Activated T-helper 17 cell treated with anti-CD3 and anti-CD28 coated beads, Interleukin-2, amount 50 U/mL, for 72 hours (primary cell): ENCODE data around the gene FAM210A. TPM values are rescaled to one million over a fixed set of nuclear protein-coding genes. Genes with fewer than 3 reads are reported as not detected.

ENCODE experiments used
- ATAC-seq: fragments of 150-1000 bp; cut with Tn5 transposase; replicated peaks from 2 replicates; pipeline ENCODE4 v1.10.0; 2021; ENCODE audit warnings: mild to moderate bottlenecking, moderate library complexity
- H3K27ac Mint-ChIP-seq: one replicate; pipeline ENCODE4 v1.8.0; 2022; ENCODE audit warnings: mixed read lengths
- H3K27me3 Mint-ChIP-seq: one replicate; pipeline ENCODE4 v1.8.0; 2022; ENCODE audit warnings: mixed read lengths
- H3K36me3 Mint-ChIP-seq: one replicate; pipeline ENCODE4 v1.8.0; 2022; ENCODE audit warnings: low read depth, mild to moderate bottlenecking, mixed read lengths
- H3K4me1 Mint-ChIP-seq: one replicate; pipeline ENCODE4 v1.8.0; 2022; ENCODE audit warnings: mixed read lengths
- H3K4me3 Mint-ChIP-seq: one replicate; pipeline ENCODE4 v1.8.0; 2022; ENCODE audit warnings: mild to moderate bottlenecking, mixed read lengths
- H3K9me3 Mint-ChIP-seq: one replicate; pipeline ENCODE4 v1.8.0; 2022; ENCODE audit warnings: mixed read lengths
- total RNA-seq, 2 donors: library from RNA; stranded (reverse); gene quantifications; one replicate each; pipeline ENCODE4 v1.2.3, GENCODE V29; 2022

Gene FAM210A
- total RNA-seq, 2 donors from 2014 or later: 58.8 to 101 TPM

DNA sequence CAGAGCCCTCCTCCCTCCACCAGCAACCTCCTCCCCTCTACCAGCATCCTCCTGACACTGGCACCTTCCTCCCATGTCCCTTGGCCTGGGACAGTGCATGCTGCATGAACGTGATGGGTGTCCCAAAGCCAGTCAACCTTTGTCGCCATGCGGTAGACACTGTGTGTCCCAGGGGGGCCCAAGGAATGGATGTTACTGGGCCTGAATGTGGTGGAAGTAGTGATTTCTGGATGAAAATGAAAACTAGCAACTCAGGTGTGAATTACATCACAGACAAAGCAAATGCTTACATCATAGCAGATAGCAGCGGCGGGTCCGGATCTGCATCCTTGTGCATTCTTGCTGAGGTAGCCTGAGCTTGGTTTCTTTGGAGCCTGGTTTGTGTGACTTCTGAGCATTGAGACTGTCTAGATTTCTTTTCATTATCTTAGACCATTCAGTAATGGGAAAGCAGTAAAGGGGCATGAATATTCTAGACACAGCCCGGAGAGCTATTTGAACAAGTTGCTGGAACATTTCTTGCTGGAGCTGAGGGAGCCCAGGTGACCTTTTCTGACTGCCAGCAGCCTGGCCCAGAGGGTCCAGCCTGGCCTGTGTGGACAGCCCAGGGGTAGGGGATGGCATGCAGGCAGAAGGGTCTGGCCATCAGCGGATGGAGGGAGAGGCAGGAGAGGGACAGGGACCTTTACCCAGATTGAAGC, 100.4 kb downstream of the FAM210A start:
- Mint-ChIP-seq H3K27me3 (no peaks in the 10 kb centered on the region), H3K4me3 (no peak overlapping the region), H3K36me3 (peaks cover 25% of the 10 kb centered on the region), H3K4me1 (peaks cover 5% of the 10 kb centered on the region), H3K27ac (peak overlapping the region; percentile 68), H3K9me3 (no peaks in the 10 kb centered on the region)
- ATAC-seq: no peak

DNA sequence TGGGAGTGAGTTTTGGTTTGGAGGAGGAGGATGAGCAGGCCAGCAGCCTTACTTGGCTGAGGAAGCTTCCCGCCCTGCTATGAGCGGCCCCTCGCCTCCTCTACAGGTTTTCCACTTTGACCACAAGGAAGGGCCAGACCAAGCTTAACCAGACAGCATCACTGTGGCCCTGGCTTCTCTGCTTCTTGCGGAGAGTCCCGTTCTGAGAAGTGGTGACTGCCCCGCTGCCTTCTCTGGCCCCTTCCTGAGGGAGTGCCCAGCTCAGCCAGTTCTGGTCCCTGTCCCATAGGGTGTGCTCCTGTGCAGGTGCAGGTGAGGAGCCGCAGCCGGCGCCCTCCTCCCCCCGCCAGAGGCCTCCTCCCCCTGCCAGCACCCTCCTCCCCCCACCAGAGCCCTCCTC, 101.0 kb downstream of the FAM210A start:
- no peak for ATAC-seq
- no peaks in the 10 kb centered on the region for H3K27me3 Mint-ChIP-seq
- H3K27ac Mint-ChIP-seq: no peak overlapping the region
- no peak overlapping the region for H3K4me3 Mint-ChIP-seq
- peaks cover 23% of the 10 kb centered on the region for H3K36me3 Mint-ChIP-seq
- H3K9me3 Mint-ChIP-seq: no peaks in the 10 kb centered on the region
- H3K4me1 Mint-ChIP-seq: peaks cover 5% of the 10 kb centered on the region

- Mint-ChIP-seq H3K4me3 (no peak overlapping the region), H3K9me3 (no peaks in the 10 kb centered on the region), H3K27me3 (no peaks in the 10 kb centered on the region), H3K27ac (no peak overlapping the region), H3K4me1 (no peaks in the 10 kb centered on the region), H3K36me3 (peaks cover 17% of the 10 kb centered on the region)
- no peak for ATAC-seq
Observed at GRCh38 chr18:13624563-13625237, 101.7 kb downstream of the FAM210A start.

DNA sequence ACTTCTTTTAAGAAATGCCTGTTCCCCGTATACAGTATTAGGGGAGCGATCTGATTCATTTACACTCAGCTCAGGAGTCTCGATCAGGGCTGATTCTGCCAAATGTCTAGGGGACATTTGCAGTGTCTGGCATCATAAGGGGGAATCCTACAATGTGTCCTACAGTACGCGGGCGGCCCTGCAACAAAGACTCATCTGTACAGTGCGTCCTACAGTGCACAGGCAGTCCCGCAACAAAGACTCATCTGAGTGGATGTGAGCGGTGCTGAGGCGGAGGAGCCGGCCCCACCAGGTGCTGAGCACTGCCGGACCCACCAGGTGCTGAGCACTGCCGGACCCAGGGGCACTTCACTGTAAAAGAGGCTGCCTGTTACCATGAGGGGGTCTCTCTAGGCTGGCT, 102.5 kb downstream of the FAM210A start:
- H3K27me3 Mint-ChIP-seq: no peaks in the 10 kb centered on the region
- peak overlapping the region; percentile 70 for H3K27ac Mint-ChIP-seq
- peaks cover 17% of the 10 kb centered on the region for H3K36me3 Mint-ChIP-seq
- H3K4me3 Mint-ChIP-seq: no peak overlapping the region
- no peaks in the 10 kb centered on the region for H3K4me1 Mint-ChIP-seq
- H3K9me3 Mint-ChIP-seq: no peaks in the 10 kb centered on the region
- ATAC-seq: no peak

DNA sequence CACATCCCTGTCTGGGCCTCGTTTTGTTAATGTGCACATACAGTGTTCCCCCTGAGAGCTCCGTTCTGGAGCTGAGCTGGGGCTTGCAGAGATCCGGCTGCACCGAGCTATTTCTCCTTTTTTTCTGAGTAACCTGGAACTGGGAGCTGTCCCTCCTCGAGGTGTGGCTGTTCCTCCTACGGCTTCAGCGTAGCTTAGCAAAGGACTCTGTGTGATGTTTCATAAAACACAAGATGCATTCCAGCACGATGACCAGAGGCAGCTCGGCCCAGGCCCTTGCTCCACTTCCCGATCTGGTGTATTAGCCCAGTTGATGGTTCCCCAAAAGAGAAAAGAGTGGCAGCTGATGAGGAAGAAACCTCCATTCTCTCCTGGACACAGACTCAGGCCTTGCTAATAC, 103.0 kb downstream of the FAM210A start:
- ATAC-seq: no peak
- H3K36me3 Mint-ChIP-seq: peaks cover 17% of the 10 kb centered on the region

DNA sequence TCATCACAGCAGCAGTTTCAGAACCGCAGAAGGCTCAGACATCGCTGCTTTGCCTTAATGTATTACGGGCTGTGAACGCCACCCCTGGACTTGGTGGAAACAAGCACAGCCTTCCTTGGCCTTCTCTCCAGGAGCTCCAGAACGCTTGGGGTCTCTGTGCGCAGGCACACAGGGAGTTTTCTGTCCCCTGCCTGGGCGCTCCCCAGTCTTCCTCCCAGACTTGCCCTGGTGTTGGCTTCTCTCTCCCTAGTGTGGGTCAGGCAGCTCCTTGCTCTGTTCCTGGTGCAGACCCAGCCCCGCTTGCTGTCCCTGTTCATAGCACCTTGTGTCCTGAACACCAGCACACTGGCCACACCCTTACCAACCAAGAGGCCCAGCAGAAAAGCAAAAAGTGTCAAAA, 103.6 kb downstream of the FAM210A start:
- peaks cover 3% of the 10 kb centered on the region for H3K4me1 Mint-ChIP-seq
- no peaks in the 10 kb centered on the region for H3K9me3 Mint-ChIP-seq
- no peaks in the 10 kb centered on the region for H3K27me3 Mint-ChIP-seq
- H3K27ac Mint-ChIP-seq: no peak overlapping the region
- H3K4me3 Mint-ChIP-seq: no peak overlapping the region
- no peak for ATAC-seq
- H3K36me3 Mint-ChIP-seq: peaks cover 17% of the 10 kb centered on the region

More for the DNA sequence above, 103.0 kb downstream of the FAM210A start:
- Mint-ChIP-seq H3K4me3 (no peak overlapping the region), H3K27ac (peak overlapping the region; percentile 70), H3K27me3 (no peaks in the 10 kb centered on the region), H3K4me1 (no peaks in the 10 kb centered on the region), H3K9me3 (no peaks in the 10 kb centered on the region)

- H3K4me3 Mint-ChIP-seq: no peak overlapping the region
- H3K9me3 Mint-ChIP-seq: no peaks in the 10 kb centered on the region
- no peak overlapping the region for H3K27ac Mint-ChIP-seq
- H3K27me3 Mint-ChIP-seq: no peaks in the 10 kb centered on the region
- ATAC-seq: no peak
- H3K4me1 Mint-ChIP-seq: peaks cover 10% of the 10 kb centered on the region
- H3K36me3 Mint-ChIP-seq: peaks cover 10% of the 10 kb centered on the region
Observed at GRCh38 chr18:13621886-13622619, 104.3 kb downstream of the FAM210A start.

GRCh38 chr18:13621446-13621849, 104.9 kb downstream of the FAM210A start:
- Mint-ChIP-seq H3K4me1 (peaks cover 14% of the 10 kb centered on the region), H3K4me3 (no peak overlapping the region), H3K9me3 (no peaks in the 10 kb centered on the region), H3K27me3 (no peaks in the 10 kb centered on the region), H3K36me3 (peaks cover 9% of the 10 kb centered on the region), H3K27ac (no peak overlapping the region)
- no peak for ATAC-seq

DNA sequence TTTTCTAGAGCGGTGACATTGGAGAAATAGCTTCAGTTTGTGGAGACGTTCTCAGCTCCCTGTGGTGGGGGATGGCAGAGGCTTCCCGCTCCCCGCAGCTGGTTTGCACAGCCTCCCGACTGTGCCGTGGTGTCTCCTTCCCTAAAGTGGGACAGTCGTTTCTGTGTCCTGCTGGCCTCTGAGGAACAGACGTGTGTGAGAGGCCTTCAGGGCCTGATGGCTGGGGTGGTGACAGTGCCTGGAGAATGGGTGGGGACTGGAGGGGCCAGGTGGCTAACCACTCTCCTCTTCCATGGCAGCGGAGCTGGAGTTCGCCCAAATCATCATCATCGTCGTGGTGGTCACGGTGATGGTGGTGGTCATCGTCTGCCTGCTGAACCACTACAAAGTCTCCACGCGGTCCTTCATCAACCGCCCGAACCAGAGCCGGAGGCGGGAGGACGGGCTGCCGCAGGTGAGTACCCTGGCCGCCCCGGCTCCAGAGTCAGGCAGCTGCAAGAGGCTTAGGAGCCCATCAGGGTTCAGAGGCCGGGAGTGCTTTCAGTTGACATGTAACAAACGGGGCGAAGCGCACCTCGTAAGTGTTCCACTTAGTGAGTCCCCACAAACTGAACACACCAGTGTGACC, 105.4 kb downstream of the FAM210A start:
- H3K4me3 Mint-ChIP-seq: no peak overlapping the region
- H3K27me3 Mint-ChIP-seq: no peaks in the 10 kb centered on the region
- peaks cover 19% of the 10 kb centered on the region for H3K4me1 Mint-ChIP-seq
- peaks cover 9% of the 10 kb centered on the region for H3K36me3 Mint-ChIP-seq
- no peak for ATAC-seq
- no peaks in the 10 kb centered on the region for H3K9me3 Mint-ChIP-seq
- no peak overlapping the region for H3K27ac Mint-ChIP-seq

DNA sequence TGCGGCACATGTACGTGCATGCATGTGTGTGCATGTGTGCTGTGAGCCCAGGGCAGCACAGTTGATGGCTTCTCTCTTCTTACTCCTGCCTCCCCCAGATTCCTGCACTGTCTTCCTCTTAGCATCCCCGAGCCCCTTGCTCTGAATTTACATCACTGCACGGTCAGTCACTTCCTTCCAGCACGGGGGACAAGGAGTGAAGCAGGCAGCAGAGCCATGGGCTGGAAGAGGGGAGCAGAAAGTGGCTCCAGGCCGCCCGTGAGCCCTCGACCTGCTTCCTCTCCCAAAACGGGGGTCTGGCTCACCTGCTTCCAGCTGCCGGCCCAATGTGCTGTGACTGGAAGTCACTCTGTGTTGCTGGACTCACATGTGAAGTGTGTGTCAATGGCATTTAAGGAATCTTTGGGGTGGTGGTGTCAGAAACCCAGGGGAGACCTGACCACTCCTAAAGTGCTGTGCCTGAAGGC, 106.1 kb downstream of the FAM210A start:
- no peak for ATAC-seq
- H3K36me3 Mint-ChIP-seq: peaks cover 9% of the 10 kb centered on the region
- no peaks in the 10 kb centered on the region for H3K27me3 Mint-ChIP-seq
- peaks cover 26% of the 10 kb centered on the region for H3K4me1 Mint-ChIP-seq
- H3K27ac Mint-ChIP-seq: no peak overlapping the region
- no peaks in the 10 kb centered on the region for H3K9me3 Mint-ChIP-seq
- no peak overlapping the region for H3K4me3 Mint-ChIP-seq

- Mint-ChIP-seq H3K36me3 (peaks cover 9% of the 10 kb centered on the region), H3K27ac (no peak overlapping the region), H3K9me3 (no peaks in the 10 kb centered on the region), H3K27me3 (no peaks in the 10 kb centered on the region), H3K4me3 (no peak overlapping the region), H3K4me1 (peaks cover 32% of the 10 kb centered on the region)
- no peak for ATAC-seq
Observed at GRCh38 chr18:13619505-13620205, 106.7 kb downstream of the FAM210A start.

DNA sequence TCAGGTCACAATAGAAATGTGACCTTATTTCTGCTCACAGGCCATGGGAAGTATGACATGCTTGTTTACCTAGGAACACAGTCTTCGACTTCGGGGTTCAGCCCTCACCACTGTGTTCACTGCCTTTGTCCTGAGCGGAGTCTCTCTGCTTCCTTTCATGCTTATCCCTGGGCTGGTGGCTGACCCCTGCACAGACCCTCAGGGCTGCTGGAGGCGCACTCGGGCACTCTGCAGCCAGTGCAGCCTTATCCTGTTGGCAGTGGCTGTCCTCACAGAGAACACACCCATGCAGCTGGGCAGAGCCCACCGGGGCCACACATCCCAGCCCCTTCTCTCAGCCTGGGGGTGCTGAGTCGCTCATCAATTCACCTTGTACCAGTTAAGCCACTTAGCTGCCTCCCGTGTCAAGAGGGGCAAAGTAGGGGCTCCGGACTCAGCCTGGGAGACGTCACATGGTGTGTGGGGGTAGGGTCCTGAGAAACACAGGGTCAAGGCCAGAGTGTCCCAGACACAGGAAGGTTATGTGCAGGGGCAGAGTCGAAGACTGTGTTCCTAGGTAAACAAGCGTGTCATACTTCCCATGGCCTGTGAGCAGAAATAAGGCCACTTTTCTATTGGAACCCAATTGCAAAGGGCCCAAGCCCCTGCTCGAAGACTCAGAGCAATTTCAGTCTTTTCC, 107.5 kb downstream of the FAM210A start:
- no peak overlapping the region for H3K4me3 Mint-ChIP-seq
- H3K9me3 Mint-ChIP-seq: no peaks in the 10 kb centered on the region
- ATAC-seq: no peak
- peaks cover 9% of the 10 kb centered on the region for H3K36me3 Mint-ChIP-seq
- no peaks in the 10 kb centered on the region for H3K27me3 Mint-ChIP-seq
- H3K27ac Mint-ChIP-seq: no peak overlapping the region
- H3K4me1 Mint-ChIP-seq: peaks cover 38% of the 10 kb centered on the region

DNA sequence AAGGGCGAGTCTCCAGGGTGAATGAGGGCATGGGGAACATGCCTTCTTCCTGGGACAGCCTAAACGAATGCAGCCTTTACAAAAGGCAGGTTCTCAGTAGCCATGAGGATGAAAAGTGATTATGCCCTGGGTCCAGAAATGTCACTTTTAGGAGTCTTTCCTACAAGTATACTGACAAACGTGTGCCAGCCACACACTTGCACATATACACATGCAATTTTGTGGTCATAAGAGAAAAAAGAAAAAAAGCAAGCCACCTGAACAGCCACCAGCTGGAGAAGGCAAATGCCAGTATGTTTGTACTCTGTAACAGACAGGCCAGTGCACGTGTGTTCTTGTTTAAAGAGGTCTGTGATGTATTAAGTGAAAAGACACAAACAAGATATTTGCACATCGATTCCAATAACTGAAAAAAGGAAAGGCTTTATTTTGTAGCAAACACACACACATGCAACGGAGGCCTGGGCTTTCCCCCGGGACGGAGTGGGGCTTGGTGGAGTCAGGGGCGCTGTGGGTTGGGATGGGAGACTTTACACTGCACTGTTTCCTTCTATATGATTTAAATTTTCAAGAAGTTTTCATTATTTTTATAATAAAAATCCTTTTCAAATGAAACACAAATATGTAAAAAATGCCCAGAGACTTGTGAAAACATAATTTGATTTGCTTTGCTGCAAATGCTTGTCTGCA, 108.4 kb downstream of the FAM210A start:
- ATAC-seq: no peak
- no peaks in the 10 kb centered on the region for H3K36me3 Mint-ChIP-seq
- H3K27ac Mint-ChIP-seq: peak overlapping the region; percentile 32
- H3K9me3 Mint-ChIP-seq: no peaks in the 10 kb centered on the region
- H3K27me3 Mint-ChIP-seq: no peaks in the 10 kb centered on the region
- peaks cover 48% of the 10 kb centered on the region for H3K4me1 Mint-ChIP-seq
- H3K4me3 Mint-ChIP-seq: no peak overlapping the region
